ENCODE measurements around the gene RNF20.

- no peak for TF ChIP-seq EZH2 (IDR thresholded peaks at IDR 0.05; ENCODE audit: low read length)
- TF ChIP-seq CTCF (optimal IDR thresholded peaks at IDR 0.05 in 1 of 3, IDR thresholded peaks at IDR 0.05 in 1 of 3, conservative IDR thresholded peaks at IDR 0.05 in 1 of 3; ENCODE audit: extremely low read depth in 1 of 3, insufficient read depth in 2 of 3, low read length in 3 of 3) = no peak
Measured at GRCh38 chr9:101572316-101572715, 38.7 kb downstream of the RNF20 start.

Data from keratinocyte (primary cell).